Activated CD4-positive, alpha-beta memory T cell treated with anti-CD3 and anti-CD28 coated beads for 36 hours (primary cell): Measurements from ENCODE around the gene ZNF521. TPM values are rescaled to one million over a fixed set of nuclear protein-coding genes. Genes with fewer than 3 reads are reported as not detected.

ENCODE experiments used
- CTCF ChIA-PET: fragments of 350-600 bp; sonication (Branson Sonifier 250); formaldehyde crosslinking; loops from one replicate; lab custom pipeline; 2021; ENCODE audit warnings: antibody characterized with exemption, inconsistent platforms; lab: Charles Lee
- POLR2A ChIA-PET: fragments of 350-600 bp; sonication (Branson Sonifier 250); formaldehyde crosslinking; loops from one replicate; lab custom pipeline; 2021; ENCODE audit warnings: antibody characterized with exemption; lab: Charles Lee
- DNase-seq: peaks from one replicate; pipeline ENCODE4 v3.0.0-alpha.2; 2020
- H3K27ac Mint-ChIP-seq: one replicate; pipeline ENCODE4 v1.8.0; 2021; ENCODE audit warnings: mixed read lengths
- H3K27me3 Mint-ChIP-seq: one replicate; pipeline ENCODE4 v1.8.0; 2021; ENCODE audit warnings: mixed read lengths
- H3K36me3 Mint-ChIP-seq: one replicate; pipeline ENCODE4 v1.8.0; 2021; ENCODE audit warnings: mixed read lengths
- H3K4me1 Mint-ChIP-seq: one replicate; pipeline ENCODE4 v1.8.0; 2021; ENCODE audit warnings: low read depth, mixed read lengths
- H3K4me3 Mint-ChIP-seq: one replicate; pipeline ENCODE4 v1.8.0; 2021; ENCODE audit warnings: mild to moderate bottlenecking, mixed read lengths
- H3K9me3 Mint-ChIP-seq: one replicate; pipeline ENCODE4 v1.8.0; 2021; ENCODE audit warnings: mixed read lengths
- intact Hi-C: fragments of 100-400 bp; cut with micrococcal nuclease; formaldehyde crosslinking; loops from one replicate; pipeline ENCODE4 v1.15.1; 2023
- total RNA-seq, 2 experiments: library from RNA; stranded (reverse); gene quantifications; one replicate each; pipeline ENCODE4 v1.2.3, GENCODE V29; 2021

Gene ZNF521
- total RNA-seq, 2 experiments from 2014 or later: not detected

DNA sequence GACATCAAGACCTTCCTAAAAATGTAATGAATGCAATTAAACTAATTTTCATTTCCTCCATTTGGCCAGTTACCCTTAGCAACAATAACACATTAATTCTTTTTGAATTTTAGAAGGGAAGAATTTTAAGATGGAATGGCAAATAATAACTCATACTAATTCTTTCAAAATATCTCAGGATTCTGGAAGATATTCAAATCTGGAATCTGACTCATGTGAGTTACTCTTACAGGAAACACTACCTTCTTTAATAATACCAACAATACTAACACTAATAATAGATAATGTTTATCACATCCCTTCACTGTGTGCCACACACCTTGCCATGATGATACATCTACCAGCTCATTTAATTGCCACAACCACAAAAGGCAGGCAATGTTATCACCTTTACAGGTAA is 46.4 kb downstream of the ZNF521 start:
- no peaks in the 10 kb centered on the region for H3K4me1 Mint-ChIP-seq
- no peak overlapping the region for H3K4me3 Mint-ChIP-seq
- no peaks in the 10 kb centered on the region for H3K36me3 Mint-ChIP-seq
- no peaks in the 10 kb centered on the region for H3K9me3 Mint-ChIP-seq
- CTCF ChIA-PET: no interaction called here
- intact Hi-C loops: no loop called here
- no peaks in the 10 kb centered on the region for H3K27me3 Mint-ChIP-seq
- H3K27ac Mint-ChIP-seq: no peak overlapping the region
- DNase-seq: no peak
- POLR2A ChIA-PET: interaction anchor here (0.7 kb wide), 1 partner anchor 512 kb away, joined by 5 read pairs; no protein-coding TSS in a partner anchor

DNA sequence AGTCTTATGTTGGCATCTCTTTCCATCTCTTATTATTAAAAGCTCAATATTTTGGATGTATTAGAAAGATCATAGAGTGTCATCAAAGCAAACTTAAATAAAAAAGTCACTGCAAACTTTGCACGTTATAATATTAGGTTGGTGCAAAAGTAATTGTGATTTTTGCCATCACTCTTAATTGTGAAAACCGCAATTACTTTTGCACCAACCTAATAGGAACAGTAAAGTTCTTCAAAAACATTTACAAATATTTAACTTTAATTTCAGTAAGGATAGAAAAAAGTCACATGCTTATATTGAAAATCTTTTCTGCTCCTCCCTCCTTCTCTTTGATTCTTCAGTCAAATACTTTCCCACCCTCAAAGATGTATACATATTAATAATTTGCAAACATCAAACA is 51.5 kb downstream of the ZNF521 start:
- CTCF ChIA-PET: no interaction called here
- Mint-ChIP-seq H3K4me3 (no peak overlapping the region), H3K27me3 (no peaks in the 10 kb centered on the region), H3K4me1 (no peaks in the 10 kb centered on the region), H3K9me3 (no peaks in the 10 kb centered on the region), H3K27ac (no peak overlapping the region), H3K36me3 (no peaks in the 10 kb centered on the region)
- POLR2A ChIA-PET: no interaction called here
- intact Hi-C loops: no loop called here
- DNase-seq: no peak

- H3K9me3 Mint-ChIP-seq: no peaks in the 10 kb centered on the region
- H3K27me3 Mint-ChIP-seq: peaks cover 1% of the 10 kb centered on the region
- H3K27ac Mint-ChIP-seq: no peak overlapping the region
- no peak for DNase-seq
- ChIA-PET POLR2A (no interaction called here), CTCF (no interaction called here)
- H3K36me3 Mint-ChIP-seq: no peaks in the 10 kb centered on the region
- intact Hi-C loops: no loop called here
- no peaks in the 10 kb centered on the region for H3K4me1 Mint-ChIP-seq
- H3K4me3 Mint-ChIP-seq: no peak overlapping the region
Measured at GRCh38 chr18:25299426-25300300, 52.3 kb downstream of the ZNF521 start.

GRCh38 chr18:25298853-25299274 is 53.1 kb downstream of the ZNF521 start:
- intact Hi-C loops: no loop called here
- DNase-seq: no peak
- H3K36me3 Mint-ChIP-seq: no peaks in the 10 kb centered on the region
- no peaks in the 10 kb centered on the region for H3K4me1 Mint-ChIP-seq
- H3K27ac Mint-ChIP-seq: no peak overlapping the region
- no peak overlapping the region for H3K4me3 Mint-ChIP-seq
- H3K9me3 Mint-ChIP-seq: no peaks in the 10 kb centered on the region
- peaks cover 1% of the 10 kb centered on the region for H3K27me3 Mint-ChIP-seq
- POLR2A ChIA-PET: no interaction called here
- CTCF ChIA-PET: no interaction called here

- Mint-ChIP-seq H3K36me3 (no peaks in the 10 kb centered on the region), H3K27ac (no peak overlapping the region), H3K27me3 (peaks cover 1% of the 10 kb centered on the region), H3K4me1 (no peaks in the 10 kb centered on the region), H3K9me3 (no peaks in the 10 kb centered on the region), H3K4me3 (no peak overlapping the region)
- intact Hi-C loops: no loop called here
- POLR2A ChIA-PET: no interaction called here
- DNase-seq: no peak
- CTCF ChIA-PET: no interaction called here
Measured at GRCh38 chr18:25295624-25296138, 56.3 kb downstream of the ZNF521 start.

- intact Hi-C loops: no loop called here
- POLR2A ChIA-PET: no interaction called here
Measured at GRCh38 chr18:25291150-25291549, 60.8 kb downstream of the ZNF521 start.

GRCh38 chr18:25289001-25289631 is 62.9 kb downstream of the ZNF521 start:
- Mint-ChIP-seq H3K36me3 (no peaks in the 10 kb centered on the region), H3K4me3 (no peak overlapping the region), H3K27ac (no peak overlapping the region), H3K4me1 (no peaks in the 10 kb centered on the region), H3K9me3 (no peaks in the 10 kb centered on the region), H3K27me3 (no peaks in the 10 kb centered on the region)
- no peak for DNase-seq
- ChIA-PET CTCF (no interaction called here), POLR2A (no interaction called here)
- intact Hi-C loops: no loop called here

More at GRCh38 chr18:25291150-25291549, 60.8 kb downstream of the ZNF521 start:
- no peak overlapping the region for H3K27ac Mint-ChIP-seq
- H3K36me3 Mint-ChIP-seq: no peaks in the 10 kb centered on the region
- no peaks in the 10 kb centered on the region for H3K9me3 Mint-ChIP-seq
- DNase-seq: no peak
- no peak overlapping the region for H3K4me3 Mint-ChIP-seq
- H3K4me1 Mint-ChIP-seq: no peaks in the 10 kb centered on the region
- peaks cover 1% of the 10 kb centered on the region for H3K27me3 Mint-ChIP-seq
- CTCF ChIA-PET: no interaction called here

DNA sequence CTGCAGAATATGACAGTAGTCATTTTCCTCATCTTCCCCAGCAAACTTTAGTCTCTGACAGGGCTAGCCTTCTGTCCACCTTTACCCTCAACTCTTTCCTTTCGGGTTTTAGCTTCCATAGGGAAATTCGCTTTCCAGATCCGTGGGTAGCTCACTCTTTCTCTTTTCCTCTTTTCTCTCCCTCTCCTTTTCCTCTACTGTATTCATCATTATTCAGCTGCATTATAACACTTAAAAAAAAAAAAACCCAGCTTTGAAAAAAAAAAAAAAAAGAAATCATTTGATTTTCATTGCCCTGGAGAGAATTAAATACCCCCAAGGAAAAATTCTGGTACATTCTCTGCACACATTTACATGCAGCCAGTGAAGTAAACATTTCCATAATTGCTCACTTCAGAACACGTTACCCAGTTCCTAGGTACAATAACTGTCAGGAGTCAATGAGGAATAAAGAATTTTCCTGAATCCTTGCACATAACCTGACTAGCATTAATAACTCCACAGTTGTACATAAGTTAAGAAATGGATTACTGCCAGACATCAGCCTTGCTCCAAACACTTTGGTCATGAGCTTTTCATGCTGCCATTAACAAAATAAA is 63.5 kb downstream of the ZNF521 start:
- Mint-ChIP-seq H3K27me3 (no peaks in the 10 kb centered on the region), H3K9me3 (no peaks in the 10 kb centered on the region), H3K4me3 (no peak overlapping the region), H3K27ac (no peak overlapping the region), H3K4me1 (no peaks in the 10 kb centered on the region), H3K36me3 (no peaks in the 10 kb centered on the region)
- ChIA-PET POLR2A (no interaction called here), CTCF (no interaction called here)
- no peak for DNase-seq
- intact Hi-C loops: no loop called here

- Mint-ChIP-seq H3K36me3 (no peaks in the 10 kb centered on the region), H3K27me3 (peaks cover 3% of the 10 kb centered on the region), H3K27ac (no peak overlapping the region), H3K9me3 (no peaks in the 10 kb centered on the region), H3K4me3 (no peak overlapping the region), H3K4me1 (no peaks in the 10 kb centered on the region)
- intact Hi-C loops: no loop called here
- DNase-seq: no peak
- CTCF ChIA-PET: no interaction called here
- POLR2A ChIA-PET: no interaction called here
Measured at GRCh38 chr18:25287106-25287505, 64.9 kb downstream of the ZNF521 start.

GRCh38 chr18:25284861-25285550 is 67.0 kb downstream of the ZNF521 start:
- Mint-ChIP-seq H3K36me3 (no peaks in the 10 kb centered on the region), H3K4me3 (no peak overlapping the region), H3K27ac (no peak overlapping the region), H3K9me3 (no peaks in the 10 kb centered on the region), H3K4me1 (no peaks in the 10 kb centered on the region), H3K27me3 (peaks cover 9% of the 10 kb centered on the region)
- DNase-seq: no peak
- intact Hi-C loops: no loop called here
- CTCF ChIA-PET: no interaction called here
- POLR2A ChIA-PET: no interaction called here

DNA sequence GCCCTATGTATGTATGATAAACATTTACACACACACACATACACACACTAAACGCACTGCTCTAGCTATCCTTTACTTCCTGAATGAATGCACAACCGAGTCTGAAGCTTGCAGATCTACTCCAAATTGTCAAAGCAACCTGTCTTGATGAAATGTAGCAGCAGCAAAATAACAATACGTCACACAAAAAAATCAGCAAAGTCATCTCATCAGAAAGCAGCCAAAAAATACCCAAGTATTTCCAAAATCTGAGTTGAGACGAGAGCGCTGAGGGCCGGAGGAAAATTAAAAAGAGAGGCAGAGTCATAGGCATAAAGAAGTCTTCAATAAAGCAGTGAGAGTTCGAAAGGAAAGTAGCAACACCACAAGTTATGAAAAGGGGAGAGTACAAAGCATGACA is 67.7 kb downstream of the ZNF521 start:
- Mint-ChIP-seq H3K27me3 (peaks cover 10% of the 10 kb centered on the region), H3K9me3 (no peaks in the 10 kb centered on the region), H3K36me3 (no peaks in the 10 kb centered on the region), H3K4me3 (no peak overlapping the region), H3K27ac (no peak overlapping the region), H3K4me1 (no peaks in the 10 kb centered on the region)
- ChIA-PET POLR2A (no interaction called here), CTCF (no interaction called here)
- intact Hi-C loops: no loop called here
- no peak for DNase-seq

GRCh38 chr18:25283781-25284180 is 68.2 kb downstream of the ZNF521 start:
- H3K4me3 Mint-ChIP-seq: no peak overlapping the region
- no peak overlapping the region for H3K27ac Mint-ChIP-seq
- H3K36me3 Mint-ChIP-seq: no peaks in the 10 kb centered on the region
- no peaks in the 10 kb centered on the region for H3K4me1 Mint-ChIP-seq
- no peaks in the 10 kb centered on the region for H3K9me3 Mint-ChIP-seq
- peaks cover 10% of the 10 kb centered on the region for H3K27me3 Mint-ChIP-seq
- DNase-seq: no peak
- ChIA-PET POLR2A (no interaction called here), CTCF (no interaction called here)
- intact Hi-C loops: no loop called here
